ENCODE data around the gene CSTB. TPM values are rescaled to one million over a fixed set of nuclear protein-coding genes. Genes with fewer than 3 reads are reported as not detected.

Gene CSTB
- total and polyA plus RNA-seq, 2 experiments from 2014 or later = 24.1 to 120 TPM

- TF ChIP-seq EZH2 (IDR thresholded peaks at IDR 0.05; ENCODE audit: borderline replicate concordance) (no peak), CTCF (IDR thresholded peaks at IDR 0.05; ENCODE audit: poor library complexity) (no peak), EZH2phosphoT487 (IDR thresholded peaks at IDR 0.05; ENCODE audit: low read depth, severe bottlenecking, unreplicated experiment) (no peak)
- no peak overlapping the region for H3K27ac ChIP-seq
- DNase-seq (ENCODE audit: low spot score) = no peak
- H3K4me1 ChIP-seq (ENCODE audit: insufficient read depth) = no peaks in the 10 kb centered on the region
- no peak overlapping the region for H3K4me3 ChIP-seq
- no peak overlapping the region for H2AFZ ChIP-seq
- WGBS (ENCODE audit: low lambda C conversion rate, missing lambda C conversion rate) = 83% methylated on average over 21 of the region's 26 CpGs
- no peak overlapping the region for H3K4me2 ChIP-seq
- no peaks in the 10 kb centered on the region for H3K79me2 ChIP-seq
- H3K27me3 ChIP-seq = no peaks in the 10 kb centered on the region
- no peaks in the 10 kb centered on the region for H4K20me1 ChIP-seq (ENCODE audit: insufficient read depth, poor library complexity, severe bottlenecking)
- H3K9me3 ChIP-seq (ENCODE audit: low read depth) = no peaks in the 10 kb centered on the region
- no peaks in the 10 kb centered on the region for H3K36me3 ChIP-seq (replicated peaks; ENCODE audit: insufficient read depth, low read depth)
- no peaks in the 10 kb centered on the region for H3K9me2 ChIP-seq (replicated peaks; ENCODE audit: insufficient read depth)
Observed at GRCh38 chr21:43809853-43810504, 33.9 kb upstream of the CSTB start.

GRCh38 chr21:43809346-43809799, 33.3 kb upstream of the CSTB start:
- Histone ChIP-seq H3K4me1 (ENCODE audit: insufficient read depth) (no peaks in the 10 kb centered on the region), H3K9me3 (ENCODE audit: low read depth) (no peaks in the 10 kb centered on the region), H3K9me2 (replicated peaks; ENCODE audit: insufficient read depth) (no peaks in the 10 kb centered on the region), H3K27me3 (no peaks in the 10 kb centered on the region), H3K36me3 (replicated peaks; ENCODE audit: insufficient read depth, low read depth) (no peaks in the 10 kb centered on the region), H3K27ac (no peak overlapping the region), H3K79me2 (no peaks in the 10 kb centered on the region), H3K4me3 (no peak overlapping the region), H2AFZ (no peak overlapping the region), H3K4me2 (no peak overlapping the region), H4K20me1 (ENCODE audit: insufficient read depth, poor library complexity, severe bottlenecking) (no peaks in the 10 kb centered on the region)
- WGBS (ENCODE audit: low lambda C conversion rate, missing lambda C conversion rate) = 87% methylated on average over 16 of the region's 16 CpGs
- no peak for TF ChIP-seq EZH2phosphoT487 (IDR thresholded peaks at IDR 0.05; ENCODE audit: low read depth, severe bottlenecking, unreplicated experiment)
- no peak for TF ChIP-seq EZH2 (IDR thresholded peaks at IDR 0.05; ENCODE audit: borderline replicate concordance)
- TF ChIP-seq CTCF (IDR thresholded peaks at IDR 0.05; ENCODE audit: poor library complexity) = no peak
- DNase-seq (ENCODE audit: low spot score) = no peak

GRCh38 chr21:43808832-43809251, 32.7 kb upstream of the CSTB start:
- H3K36me3 ChIP-seq (replicated peaks; ENCODE audit: insufficient read depth, low read depth) = no peaks in the 10 kb centered on the region
- H3K4me2 ChIP-seq = no peak overlapping the region
- H3K4me3 ChIP-seq = no peak overlapping the region
- H3K4me1 ChIP-seq (ENCODE audit: insufficient read depth) = no peaks in the 10 kb centered on the region
- H4K20me1 ChIP-seq (ENCODE audit: insufficient read depth, poor library complexity, severe bottlenecking) = no peaks in the 10 kb centered on the region
- no peaks in the 10 kb centered on the region for H3K27me3 ChIP-seq
- no peaks in the 10 kb centered on the region for H3K9me2 ChIP-seq (replicated peaks; ENCODE audit: insufficient read depth)
- no peak for DNase-seq (ENCODE audit: low spot score)
- H3K79me2 ChIP-seq = no peaks in the 10 kb centered on the region
- no peak overlapping the region for H2AFZ ChIP-seq
- H3K27ac ChIP-seq = no peak overlapping the region
- WGBS (ENCODE audit: low lambda C conversion rate, missing lambda C conversion rate) = 90% methylated on average over 22 of the region's 22 CpGs
- TF ChIP-seq EZH2 (IDR thresholded peaks at IDR 0.05; ENCODE audit: borderline replicate concordance) = no peak
- H3K9me3 ChIP-seq (ENCODE audit: low read depth) = no peaks in the 10 kb centered on the region

GRCh38 chr21:43808367-43808766, 32.3 kb upstream of the CSTB start:
- Histone ChIP-seq H4K20me1 (ENCODE audit: insufficient read depth, poor library complexity, severe bottlenecking) (no peaks in the 10 kb centered on the region), H3K4me3 (no peak overlapping the region), H3K27me3 (no peaks in the 10 kb centered on the region), H3K36me3 (replicated peaks; ENCODE audit: insufficient read depth, low read depth) (no peaks in the 10 kb centered on the region), H3K9me3 (ENCODE audit: low read depth) (no peaks in the 10 kb centered on the region), H3K4me1 (ENCODE audit: insufficient read depth) (no peaks in the 10 kb centered on the region), H3K9me2 (replicated peaks; ENCODE audit: insufficient read depth) (no peaks in the 10 kb centered on the region), H3K4me2 (no peak overlapping the region), H2AFZ (no peak overlapping the region), H3K79me2 (no peaks in the 10 kb centered on the region), H3K27ac (no peak overlapping the region)
- TF ChIP-seq EZH2 (IDR thresholded peaks at IDR 0.05; ENCODE audit: borderline replicate concordance) = no peak
- no peak for TF ChIP-seq CTCF (IDR thresholded peaks at IDR 0.05; ENCODE audit: poor library complexity)
- TF ChIP-seq EZH2phosphoT487 (IDR thresholded peaks at IDR 0.05; ENCODE audit: low read depth, severe bottlenecking, unreplicated experiment) = no peak
- DNase-seq (ENCODE audit: low spot score) = no peak
- 99% methylated on average over 14 of the region's 18 CpGs for WGBS (ENCODE audit: low lambda C conversion rate, missing lambda C conversion rate)

Measured in hepatocyte (in vitro differentiated cells).